Sigmoid colon (tissue), 7 donors: ENCODE measurements around the gene AHCYL2. TPM values are rescaled to one million over a fixed set of nuclear protein-coding genes. Genes with fewer than 3 reads are reported as not detected.
"Not testable (repeated sequence)": the region's sequence is repeated elsewhere in the genome, so short reads cannot be mapped to it uniquely, and the experiment has no call there.

Experiments
- DNase-seq: peaks from one replicate; pipeline ENCODE4 v3.0.0-alpha.2; 2019
- H3K27ac ChIP-seq, 4 donors: fragments of 200-600 bp; sonication (generic); one replicate each; pipeline ENCODE4 v1.5.1; 2016 to 2019; ENCODE audit warnings: mild to moderate bottlenecking in 1 of 4
- H3K27me3 ChIP-seq, 3 donors: fragments of 200-600 bp; sonication (generic); one replicate each; pipeline ENCODE4 v1.5.1; 2019; ENCODE audit warnings: mild to moderate bottlenecking in 1 of 3
- H3K36me3 ChIP-seq, 4 donors: fragments of 200-600 bp; sonication (generic); one replicate each; pipeline ENCODE4 v1.5.1; 2016 to 2019
- H3K4me1 ChIP-seq, 4 donors: fragments of 200-600 bp; sonication (generic); one replicate each; pipeline ENCODE4 v1.5.1; 2017 to 2019
- H3K4me3 ChIP-seq, 4 donors: fragments of 200-600 bp; sonication (generic); one replicate each; pipeline ENCODE4 v1.5.1; 2017 to 2019; ENCODE audit warnings: mild to moderate bottlenecking in 2 of 4, moderate library complexity in 1 of 4
- H3K9me3 ChIP-seq, 4 donors: fragments of 200-600 bp in 3 of 4; sonication (generic) in 3 of 4; one replicate each; pipeline versions ENCODE4 v1.5.1 to v1.6.1; 2013 to 2019
- EP300 ChIP-seq, 4 donors: sonication (generic); formaldehyde crosslinking; IDR thresholded peaks; one replicate each; pipeline ENCODE4 v1.6.1; 2017; ENCODE audit warnings: antibody characterized with exemption in 4 of 4
- POLR2A ChIP-seq, 2 donors: fragments of 450-650 bp; IDR thresholded peaks; one replicate each; pipeline ENCODE4 v1.6.1; 2016; ENCODE audit warnings: antibody characterized with exemption in 2 of 2, mild to moderate bottlenecking in 2 of 2, moderate library complexity in 2 of 2
- POLR2AphosphoS5 ChIP-seq, 4 donors: sonication (generic); formaldehyde crosslinking; IDR thresholded peaks; one replicate each; pipeline ENCODE4 v1.6.1; 2017; ENCODE audit warnings: antibody characterized with exemption in 4 of 4
- WGBS, 2 donors: extraction: QIAGEN DNeasy Blood & Tissue Kit; methylation state at CpG; one replicate each; pipeline ENCODE4 v1.1.7; 2013; 5-methylcytosine and 5-hydroxymethylcytosine counted together
- intact Hi-C: fragments of 100-400 bp; cut with DNase I; formaldehyde crosslinking; loops from one replicate; pipeline ENCODE4 v1.15.1; 2023
- polyA plus RNA-seq, 3 donors: library from polyadenylated mRNA; stranded (reverse); fragments of 200-250 nt; gene quantifications; one replicate each; pipeline ENCODE4 v1.2.3, GENCODE V29; 2013
- total RNA-seq, 4 donors: library from RNA; depleted of rRNA; stranded (reverse); fragments of >200 nt; gene quantifications; one replicate each; pipeline ENCODE4 v1.1.0, GENCODE V29; 2016
- TF ChIP-seq, protein P1 (sequence below), 4 experiments: fragments of 450-650 bp in 3 of 4; fragments of 200-600 bp in 1 of 4; IDR thresholded peaks; one replicate each; pipeline ENCODE4 v1.5.1; 2016 to 2019; ENCODE audit warnings: antibody characterized with exemption in 4 of 4, mild to moderate bottlenecking in 3 of 4, moderate library complexity in 2 of 4
- donor health status: healthy with polysubstance abuse.
- donor health status: Bipolar disorder and iron deficiency.
- donor health status: healthy.

Gene AHCYL2
- total and polyA plus RNA-seq, 7 donors, result 12.5 to 219 (median 16.8) TPM

DNA sequence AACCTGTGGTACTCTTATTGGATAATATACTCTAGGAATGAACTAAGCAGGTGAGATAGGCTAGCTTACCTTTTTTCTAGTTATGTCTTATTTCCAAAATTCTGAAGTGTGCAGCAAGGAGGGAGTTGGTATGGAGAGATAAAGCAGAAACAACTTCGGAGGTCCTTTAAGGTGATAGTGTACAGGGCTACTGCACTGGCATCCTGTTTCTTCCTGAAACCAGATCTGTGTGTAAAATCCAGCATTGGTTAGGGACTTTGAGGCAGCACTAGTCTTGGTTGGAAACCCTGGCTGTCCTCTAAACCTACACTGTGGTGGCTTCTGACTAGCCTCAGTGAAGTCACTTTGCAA, 142.5 kb downstream of the AHCYL2 start:
- no peaks in the 10 kb centered on the region for H3K9me3 ChIP-seq
- H3K36me3 ChIP-seq, result no peaks in the 10 kb centered on the region
- no peak overlapping the region for H3K4me3 ChIP-seq
- TF ChIP-seq, protein P1, sequence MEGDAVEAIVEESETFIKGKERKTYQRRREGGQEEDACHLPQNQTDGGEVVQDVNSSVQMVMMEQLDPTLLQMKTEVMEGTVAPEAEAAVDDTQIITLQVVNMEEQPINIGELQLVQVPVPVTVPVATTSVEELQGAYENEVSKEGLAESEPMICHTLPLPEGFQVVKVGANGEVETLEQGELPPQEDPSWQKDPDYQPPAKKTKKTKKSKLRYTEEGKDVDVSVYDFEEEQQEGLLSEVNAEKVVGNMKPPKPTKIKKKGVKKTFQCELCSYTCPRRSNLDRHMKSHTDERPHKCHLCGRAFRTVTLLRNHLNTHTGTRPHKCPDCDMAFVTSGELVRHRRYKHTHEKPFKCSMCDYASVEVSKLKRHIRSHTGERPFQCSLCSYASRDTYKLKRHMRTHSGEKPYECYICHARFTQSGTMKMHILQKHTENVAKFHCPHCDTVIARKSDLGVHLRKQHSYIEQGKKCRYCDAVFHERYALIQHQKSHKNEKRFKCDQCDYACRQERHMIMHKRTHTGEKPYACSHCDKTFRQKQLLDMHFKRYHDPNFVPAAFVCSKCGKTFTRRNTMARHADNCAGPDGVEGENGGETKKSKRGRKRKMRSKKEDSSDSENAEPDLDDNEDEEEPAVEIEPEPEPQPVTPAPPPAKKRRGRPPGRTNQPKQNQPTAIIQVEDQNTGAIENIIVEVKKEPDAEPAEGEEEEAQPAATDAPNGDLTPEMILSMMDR (IDR thresholded peaks at IDR 0.05), result peak in 1 of 4 experiments; percentile 48
- no peak for TF ChIP-seq POLR2AphosphoS5 (IDR thresholded peaks at IDR 0.05)
- no peak for DNase-seq
- H3K4me1 ChIP-seq, result peaks cover 0 to 3% (median 0%) of the 10 kb centered on the region in 4 donors
- 37 to 77% methylated on average over 1 of the region's 1 CpG for WGBS, 2 donors
- H3K27ac ChIP-seq, result no peak overlapping the region
- intact Hi-C loops, result loop anchor here (1.0 to 10.0 kb wide), 3 partner anchors 105 to 457 kb away; no protein-coding TSS in a partner anchor
- no peaks in the 10 kb centered on the region for H3K27me3 ChIP-seq

DNA sequence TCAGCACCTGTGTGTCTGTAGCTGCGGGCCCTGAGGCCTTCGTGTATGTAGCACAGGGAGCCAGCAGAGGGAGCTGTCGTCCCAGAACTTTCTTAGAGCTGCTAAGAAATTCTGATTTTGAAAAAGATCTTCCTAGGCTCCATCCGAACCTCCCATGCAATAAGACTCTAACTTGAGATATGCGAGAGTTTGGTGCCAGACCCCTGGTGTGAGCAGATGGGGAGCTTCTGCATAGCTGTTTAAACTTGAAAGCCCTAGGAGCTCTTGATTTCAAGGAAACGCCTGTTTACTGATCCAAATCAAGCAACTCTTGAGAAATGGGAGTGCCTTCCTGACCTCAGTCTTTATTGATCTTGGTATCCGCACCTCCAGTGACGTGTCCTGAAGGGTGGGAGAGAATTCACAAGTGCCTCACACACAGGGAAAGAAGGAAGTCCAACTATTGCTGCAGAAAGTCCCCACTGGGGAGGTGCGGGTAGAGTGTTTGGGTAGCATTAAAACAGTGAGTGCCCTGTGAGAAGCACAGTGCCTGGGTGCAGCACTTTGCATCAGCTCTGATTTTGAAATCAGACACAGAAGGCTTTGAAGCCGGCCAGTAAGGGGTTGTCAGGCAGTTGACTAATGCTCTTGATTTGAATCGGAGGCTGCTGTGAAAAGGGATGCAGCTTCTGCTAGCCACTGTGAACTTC, 143.0 kb downstream of the AHCYL2 start:
- intact Hi-C loops, result loop anchor here (1.0 to 10.0 kb wide), 3 partner anchors 104 to 457 kb away; no protein-coding TSS in a partner anchor
- peak overlapping the region in 2 of 4 donors; percentile 8 to 11 for H3K4me3 ChIP-seq
- 2 to 18% methylated on average over 11 of the region's 11 CpGs for WGBS, 2 donors

DNA sequence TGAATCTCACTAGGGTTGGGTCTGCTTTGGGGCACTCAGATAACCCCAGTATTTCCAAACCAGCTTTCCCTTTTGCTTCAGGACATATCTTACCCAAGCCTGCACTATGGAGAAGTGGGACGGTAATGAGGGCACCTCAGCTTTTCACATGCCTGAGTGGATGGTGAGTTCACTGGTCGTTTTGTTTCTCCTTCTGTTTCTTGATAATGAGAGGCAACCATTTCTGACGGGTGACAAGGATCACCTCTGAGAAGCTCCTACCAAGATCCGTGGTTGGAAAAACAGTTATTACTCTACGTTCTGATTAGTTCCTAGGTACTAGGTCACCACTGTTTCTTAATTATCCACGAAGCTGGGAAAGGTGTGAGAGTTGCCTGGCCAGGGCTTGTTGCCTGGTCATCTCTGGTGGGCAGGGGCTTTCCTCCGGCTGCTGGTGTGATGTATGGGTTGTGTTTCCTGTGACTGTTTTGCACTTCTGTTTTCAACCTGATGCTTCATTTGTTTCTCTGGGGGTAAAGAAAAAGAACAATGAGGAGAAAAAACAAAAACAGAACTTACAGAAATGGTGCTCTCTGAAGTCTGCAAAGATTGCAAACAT, 143.7 kb downstream of the AHCYL2 start:
- Histone ChIP-seq H3K4me3 (peak overlapping the region in 1 of 4 donors; percentile 11), H3K4me1 (peaks cover 0 to 3% (median 0%) of the 10 kb centered on the region in 4 donors), H3K9me3 (no peaks in the 10 kb centered on the region), H3K36me3 (no peaks in the 10 kb centered on the region), H3K27ac (peak overlapping the region in 1 of 4 donors; percentile 10), H3K27me3 (no peaks in the 10 kb centered on the region)
- TF ChIP-seq, protein P1 (IDR thresholded peaks at IDR 0.05), result no peak
- TF ChIP-seq EP300 (IDR thresholded peaks at IDR 0.05), result no peak
- no peak for TF ChIP-seq POLR2A (IDR thresholded peaks at IDR 0.05)
- TF ChIP-seq POLR2AphosphoS5 (IDR thresholded peaks at IDR 0.05), result no peak
- intact Hi-C loops, result loop anchor here (10.0 kb wide), 2 partner anchors 266 to 456 kb away; no protein-coding TSS in a partner anchor
- 12 to 39% methylated on average over 7 of the region's 7 CpGs for WGBS, 2 donors
- no peak for DNase-seq

More for the DNA sequence above, 143.0 kb downstream of the AHCYL2 start:
- peak; percentile 82 for DNase-seq
- Histone ChIP-seq H3K27me3 (no peaks in the 10 kb centered on the region), H3K9me3 (no peaks in the 10 kb centered on the region), H3K36me3 (no peaks in the 10 kb centered on the region), H3K27ac (peak overlapping the region in 1 of 4 donors; percentile 10), H3K4me1 (peaks cover 0 to 3% (median 0%) of the 10 kb centered on the region in 4 donors)
- TF ChIP-seq EP300 (IDR thresholded peaks at IDR 0.05) (no peak), POLR2AphosphoS5 (IDR thresholded peaks at IDR 0.05) (peak in 1 of 4 donors; percentile 63), POLR2A (IDR thresholded peaks at IDR 0.05) (peak in 1 of 2 donors; percentile 80)
- TF ChIP-seq, protein P1 (IDR thresholded peaks at IDR 0.05), result peak in 3 of 4 experiments; percentile 66 to 79 (median 78)

DNA sequence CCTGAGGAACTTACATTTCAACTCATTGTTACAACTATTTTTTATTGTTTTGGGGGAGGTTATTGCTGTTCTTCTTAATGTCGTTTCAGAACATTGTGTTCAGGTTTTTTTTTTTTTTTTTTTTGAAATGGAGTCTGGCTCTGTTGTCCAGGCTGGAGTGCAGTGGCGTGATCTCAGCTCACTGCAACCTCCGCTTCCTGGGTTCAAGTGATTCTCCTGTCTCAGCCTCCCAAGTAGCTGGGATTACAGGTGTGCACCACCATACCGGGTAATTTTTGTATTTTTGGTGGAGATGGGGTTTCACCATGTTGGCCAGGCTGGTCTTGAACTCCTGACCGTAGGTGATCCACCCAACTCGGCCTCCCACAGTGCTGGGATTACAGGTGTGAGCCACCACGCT, 144.6 kb downstream of the AHCYL2 start:
- H3K9me3 ChIP-seq, H3K27me3 ChIP-seq, H3K4me3 ChIP-seq, H3K36me3 ChIP-seq, DNase-seq, H3K27ac ChIP-seq, H3K4me1 ChIP-seq: not testable (repeated sequence)
- WGBS, 2 donors, result 81 to 92% methylated on average over 7 of the region's 7 CpGs
- intact Hi-C loops, result loop anchor here (10.0 kb wide), 2 partner anchors 265 to 455 kb away; no protein-coding TSS in a partner anchor

DNA sequence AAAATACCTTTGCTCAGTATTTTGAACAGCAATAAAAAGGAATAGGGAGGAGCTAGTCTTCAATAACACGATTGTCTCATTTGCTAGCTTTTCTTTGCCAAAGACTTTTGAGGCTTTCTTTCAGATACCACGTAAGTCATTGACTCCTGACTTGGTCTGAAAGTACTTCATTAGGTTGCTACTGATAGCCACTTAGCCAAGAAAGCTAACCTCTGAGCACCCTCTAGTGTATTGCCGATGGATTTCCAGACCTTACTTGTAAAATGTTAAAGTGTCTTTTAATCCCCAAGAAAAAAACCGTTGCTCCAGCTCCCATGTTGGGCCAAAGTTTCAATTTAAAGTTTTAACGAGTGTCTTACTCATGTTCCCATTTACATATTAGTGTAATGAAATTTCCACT, 146.0 kb downstream of the AHCYL2 start:
- Histone ChIP-seq H3K27ac (no peak overlapping the region), H3K9me3 (no peaks in the 10 kb centered on the region), H3K4me3 (no peak overlapping the region), H3K36me3 (no peaks in the 10 kb centered on the region), H3K27me3 (no peaks in the 10 kb centered on the region), H3K4me1 (peaks cover 0 to 3% (median 0%) of the 10 kb centered on the region in 4 donors)
- intact Hi-C loops, result no loop called here
- no peak for DNase-seq
- no peak for TF ChIP-seq POLR2A (IDR thresholded peaks at IDR 0.05)
- TF ChIP-seq, protein P1 (IDR thresholded peaks at IDR 0.05), result no peak
- no peak for TF ChIP-seq POLR2AphosphoS5 (IDR thresholded peaks at IDR 0.05)
- no peak for TF ChIP-seq EP300 (IDR thresholded peaks at IDR 0.05)
- WGBS, 2 donors, result 14 to 59% methylated on average over 5 of the region's 5 CpGs
